ENCODE measurements around the gene SHOX.

Gene SHOX

DNA sequence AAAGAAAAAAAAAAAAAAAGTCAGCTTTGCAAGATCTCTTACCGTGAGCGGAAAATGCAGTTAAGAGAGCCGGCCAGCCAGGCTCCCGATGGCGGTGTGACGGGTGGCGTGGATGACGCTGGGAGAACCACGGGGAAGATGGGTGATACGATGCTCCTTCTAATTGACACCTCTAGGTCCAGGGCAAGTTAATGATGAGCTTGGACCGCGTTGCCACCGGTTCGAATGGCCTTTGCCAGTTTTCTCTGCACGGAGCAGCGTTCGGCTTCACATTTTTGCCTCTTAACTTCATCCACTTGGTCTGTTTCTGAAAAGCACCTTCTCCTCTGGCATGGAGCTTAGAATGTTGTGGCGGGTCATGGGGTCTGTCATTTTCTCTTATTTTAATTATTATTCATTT is 33.2 kb downstream of the SHOX start:
- DNase-seq, result no peak

- DNase-seq, result no peak
Measured at GRCh38 chrX:666762-667720, 36.5 kb downstream of the SHOX start.

DNA sequence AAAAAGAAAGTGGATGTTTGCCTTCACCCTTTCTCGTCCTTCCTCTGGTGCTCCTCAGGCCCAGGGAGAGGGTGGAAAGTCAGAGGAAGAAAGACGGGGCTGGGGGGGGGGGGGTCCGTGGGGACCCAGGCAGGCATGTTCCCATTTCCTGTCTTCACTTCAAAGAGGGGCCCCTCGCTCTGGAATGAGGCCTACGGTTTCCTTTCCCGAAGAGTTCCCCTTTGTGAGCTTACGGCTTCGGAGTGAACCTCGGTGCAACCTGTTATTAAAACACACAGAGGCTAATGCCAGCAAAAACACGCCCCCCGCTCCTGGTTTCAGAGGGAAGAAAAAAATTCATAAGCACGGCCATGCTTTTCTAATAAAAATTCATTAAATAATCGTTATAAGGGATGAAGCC is 40.1 kb downstream of the SHOX start:
- no peak for DNase-seq

GRCh38 chrX:672931-673330 is 42.3 kb downstream of the SHOX start:
- no peak for DNase-seq

DNA sequence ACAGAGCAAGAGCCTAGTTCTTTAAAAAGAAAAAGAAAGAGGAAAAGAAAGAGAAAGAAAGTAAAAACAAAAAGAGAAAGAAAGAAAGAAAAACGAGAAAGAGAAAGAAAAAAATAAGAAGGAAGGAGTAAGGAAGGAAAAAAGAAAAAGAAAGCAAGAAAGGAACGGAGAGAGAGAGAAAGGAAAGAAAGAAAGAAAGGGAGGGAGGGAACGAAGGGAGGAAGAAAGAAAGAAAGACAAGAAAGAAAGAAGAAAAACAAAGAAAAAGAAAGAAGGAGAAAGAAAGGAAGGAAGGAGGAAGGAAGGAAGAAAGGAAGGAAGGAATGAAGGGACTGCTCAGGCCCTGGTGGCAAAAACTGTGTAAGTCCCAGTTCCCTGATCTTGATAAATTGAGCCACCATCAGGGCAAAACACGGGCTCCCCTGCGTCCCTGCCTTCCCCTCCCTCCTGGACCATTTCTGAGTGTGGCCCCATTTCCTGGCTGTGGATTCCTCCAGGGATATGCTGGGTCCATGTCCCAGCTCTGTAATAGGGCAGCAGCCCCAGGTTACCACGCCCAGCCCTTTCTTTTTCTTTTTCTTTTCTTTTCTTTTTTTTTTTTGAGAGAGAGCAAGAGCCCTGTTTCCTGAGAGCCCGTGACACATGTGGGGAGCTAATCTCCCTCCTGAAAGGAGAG is 44.8 kb downstream of the SHOX start:
- no peak for DNase-seq

GRCh38 chrX:675955-676295 is 45.3 kb downstream of the SHOX start:
- no peak for DNase-seq

DNA sequence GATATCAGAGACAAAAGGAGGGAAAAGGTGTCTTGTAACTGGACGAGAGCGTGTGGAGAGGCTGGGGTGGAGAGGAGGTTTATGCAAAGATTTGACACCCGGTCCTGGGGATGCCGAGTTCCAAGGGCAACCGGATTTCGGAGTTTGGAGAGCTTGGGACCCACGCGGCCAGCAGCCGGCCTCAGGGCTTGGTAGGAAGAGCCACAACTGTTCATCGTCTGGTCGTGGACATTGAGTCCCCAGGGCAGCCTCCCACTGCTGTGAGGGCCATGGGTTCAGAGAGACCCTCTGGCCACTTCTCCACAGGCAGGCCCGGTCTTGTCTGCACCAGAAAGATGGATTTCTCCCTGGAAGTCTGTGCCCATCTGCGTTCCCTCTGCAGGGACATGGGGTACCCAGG is 46.8 kb downstream of the SHOX start:
- DNase-seq, result no peak

GRCh38 chrX:679291-679979 is 48.8 kb downstream of the SHOX start:
- no peak for DNase-seq

- no peak for DNase-seq
Measured at GRCh38 chrX:680062-680461, 49.5 kb downstream of the SHOX start.

GRCh38 chrX:681989-682388 is 51.4 kb downstream of the SHOX start:
- DNase-seq, result no peak

DNA sequence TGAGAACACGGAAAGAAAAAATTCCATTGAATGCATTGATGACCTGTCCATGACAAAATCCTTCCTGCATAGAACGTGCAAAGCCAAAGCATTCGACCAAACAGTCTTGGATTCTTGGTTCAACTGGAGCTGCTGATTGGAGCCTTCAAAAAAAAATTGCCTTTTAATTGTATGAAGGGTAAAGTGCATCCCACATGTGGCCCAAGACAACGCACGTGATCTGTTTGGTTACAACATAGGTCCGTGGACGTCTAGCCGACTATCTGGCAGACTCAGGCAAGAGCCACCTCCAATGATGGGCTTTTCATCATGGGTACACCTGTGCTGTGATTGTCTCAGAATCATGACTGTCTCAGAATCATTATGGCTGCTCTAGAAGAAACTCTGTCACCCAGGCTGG is 52.3 kb downstream of the SHOX start:
- no peak for DNase-seq

DNA sequence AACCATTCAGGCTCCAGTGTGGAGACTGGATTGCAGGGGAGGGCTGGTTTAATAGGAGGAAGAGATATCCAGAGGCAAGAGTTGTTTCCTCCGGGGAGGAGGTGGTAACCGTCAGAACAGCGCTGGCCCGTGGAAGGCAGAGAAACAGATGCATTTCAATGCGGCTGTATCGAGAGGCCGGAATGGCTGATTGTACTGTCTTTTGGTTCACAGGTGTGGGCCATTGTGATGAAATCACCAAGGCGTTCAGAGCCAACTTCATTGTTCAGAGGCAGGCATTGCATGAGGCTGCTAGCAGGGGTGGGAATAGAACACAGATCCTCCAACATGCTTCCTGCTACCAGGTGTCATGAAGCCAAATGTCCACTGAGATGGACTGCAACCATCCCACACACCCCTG is 53.0 kb downstream of the SHOX start:
- no peak for DNase-seq

DNA sequence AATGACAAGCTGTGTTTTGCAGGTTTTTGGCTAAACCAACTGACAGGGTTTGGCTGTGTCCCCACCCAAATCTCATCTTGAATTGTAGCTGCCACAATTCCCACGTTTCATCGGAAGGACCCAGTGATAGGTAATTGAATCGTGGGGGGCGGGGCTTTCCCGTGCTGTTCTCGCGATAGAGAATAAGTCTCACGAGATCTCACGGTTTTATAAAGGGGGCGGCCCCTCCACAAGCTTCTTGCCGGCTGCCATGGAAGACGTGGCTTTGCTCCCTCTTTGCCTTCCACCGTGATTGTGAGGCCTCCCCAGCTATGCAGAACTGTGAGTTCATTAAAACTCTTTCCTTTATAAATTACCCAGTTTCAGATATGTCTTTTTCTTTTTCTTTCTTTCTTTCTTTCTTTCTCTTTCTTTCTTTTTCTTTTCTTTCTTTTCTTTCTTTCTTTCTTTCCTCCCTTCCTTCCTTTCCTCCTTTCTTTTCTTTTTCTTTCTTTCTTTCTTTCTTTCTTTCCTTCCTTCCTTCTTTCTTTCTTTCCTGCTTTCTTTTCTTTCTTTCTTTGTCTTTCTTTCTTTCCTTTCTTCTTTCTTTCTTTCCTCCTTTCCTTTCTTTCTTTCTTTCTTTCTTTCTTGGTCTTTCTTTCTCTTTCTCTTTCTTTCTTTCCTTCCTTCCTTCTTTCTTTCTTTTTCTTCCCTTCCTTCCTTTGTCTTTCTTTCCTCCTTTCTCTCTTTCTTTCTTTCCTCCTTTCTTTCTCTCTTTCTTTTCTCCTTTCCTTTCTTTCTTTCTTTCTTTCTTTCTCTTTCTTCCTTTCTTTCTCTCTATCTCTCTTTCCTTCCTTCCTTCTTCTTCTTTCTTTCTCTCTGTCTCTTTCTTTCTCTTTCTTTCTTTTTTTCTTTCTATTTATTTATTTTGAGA is 54.8 kb downstream of the SHOX start:
- no peak for DNase-seq

DNA sequence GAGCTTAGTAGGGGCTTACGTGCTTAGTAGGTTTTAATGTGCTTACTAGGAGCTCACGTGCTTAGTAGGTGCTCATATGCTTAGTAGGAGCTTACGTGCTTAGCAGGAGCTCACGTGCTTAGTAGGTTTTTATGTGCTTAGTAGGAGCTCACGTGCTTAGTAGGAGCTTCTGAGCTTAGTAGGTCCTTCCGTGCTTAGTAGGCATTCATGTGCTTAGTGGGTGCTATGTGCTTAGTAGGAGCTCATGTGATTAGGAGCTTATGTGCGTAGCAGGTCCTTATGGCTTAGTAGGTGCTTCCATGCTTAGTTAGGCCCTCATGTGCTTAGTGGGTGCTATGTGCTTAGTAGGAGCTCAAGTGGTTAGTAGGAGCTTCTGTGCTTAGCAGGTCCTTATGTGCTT is 59.4 kb downstream of the SHOX start:
- no peak for DNase-seq

DNA sequence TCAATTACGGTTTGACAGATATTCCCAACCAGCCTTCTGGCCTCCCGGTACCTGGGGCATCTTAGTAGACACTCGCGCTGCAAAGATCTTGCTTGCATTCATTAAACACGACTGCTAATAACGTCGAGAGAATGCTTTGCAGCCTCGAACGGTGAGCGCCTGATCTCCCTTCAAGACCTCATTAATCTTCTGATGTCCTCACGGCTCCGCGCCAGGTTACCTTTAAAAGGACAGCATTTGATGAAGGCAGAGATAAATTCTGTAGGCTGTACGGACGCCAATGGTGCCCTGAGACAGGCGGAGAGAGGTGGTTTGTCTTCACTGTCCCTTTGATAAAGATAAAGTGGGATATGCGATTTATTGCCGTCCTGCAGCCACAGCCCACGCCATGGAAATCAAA is 64.2 kb downstream of the SHOX start:
- no peak for DNase-seq

DNA sequence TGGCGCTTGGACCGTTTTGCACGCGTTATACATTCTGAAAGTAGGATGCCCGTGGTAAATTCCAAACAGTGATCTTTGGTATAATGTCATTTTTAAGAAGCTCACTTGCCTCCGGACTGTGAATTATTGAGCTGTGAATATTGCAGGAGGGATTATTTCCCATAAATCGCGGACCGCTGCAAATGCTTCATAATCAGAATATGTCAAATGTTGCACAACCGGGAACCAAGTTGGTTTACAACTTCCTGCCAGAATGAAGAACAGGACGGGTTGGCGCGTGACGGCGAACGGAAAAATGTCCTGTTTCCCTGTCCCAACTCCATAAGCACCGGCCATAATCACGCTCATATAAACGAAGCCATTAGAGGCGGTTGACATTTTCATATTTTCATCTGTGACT is 67.6 kb downstream of the SHOX start:
- no peak for DNase-seq

- no peak for DNase-seq
Measured at GRCh38 chrX:700936-701335, 70.3 kb downstream of the SHOX start.

DNA sequence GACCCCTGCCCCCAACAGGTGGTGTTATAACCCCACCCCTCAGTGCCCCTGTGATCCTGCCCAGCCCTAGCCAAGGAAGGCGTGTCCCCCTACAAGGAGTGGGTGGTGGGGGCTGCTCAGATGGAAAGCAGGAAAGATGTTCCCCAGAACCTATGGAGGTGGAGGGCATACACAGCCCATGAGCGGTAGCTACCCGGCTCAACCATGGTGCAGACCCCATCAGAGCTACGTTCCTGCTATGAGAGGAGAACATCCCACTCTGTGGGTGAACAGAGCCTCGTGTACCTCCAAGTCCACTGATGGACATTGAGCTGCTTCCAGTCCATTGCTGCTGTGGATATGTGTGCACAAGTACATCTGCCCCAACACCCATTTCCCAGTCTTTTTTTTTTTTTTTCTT is 71.1 kb downstream of the SHOX start:
- no peak for DNase-seq

DNA sequence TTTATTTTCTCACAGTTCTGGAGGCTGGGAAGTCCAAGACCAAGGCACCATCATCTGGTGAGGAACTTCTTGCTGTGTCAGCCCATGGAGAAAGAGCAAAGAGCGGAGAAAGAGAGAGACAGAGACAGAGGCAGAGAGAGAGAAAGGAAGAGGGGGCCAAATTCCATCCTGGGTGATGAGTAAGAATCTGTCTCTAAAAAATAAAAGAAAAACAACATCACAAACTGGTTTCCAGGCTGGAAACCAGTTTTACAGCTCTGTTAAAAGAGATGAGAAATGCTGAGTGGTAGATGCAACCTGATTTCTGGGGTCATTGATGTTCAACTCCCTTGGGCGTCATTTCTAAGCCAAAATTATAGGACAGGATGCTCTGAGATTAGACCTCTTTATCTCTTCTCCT is 72.9 kb downstream of the SHOX start:
- DNase-seq, result no peak

DNA sequence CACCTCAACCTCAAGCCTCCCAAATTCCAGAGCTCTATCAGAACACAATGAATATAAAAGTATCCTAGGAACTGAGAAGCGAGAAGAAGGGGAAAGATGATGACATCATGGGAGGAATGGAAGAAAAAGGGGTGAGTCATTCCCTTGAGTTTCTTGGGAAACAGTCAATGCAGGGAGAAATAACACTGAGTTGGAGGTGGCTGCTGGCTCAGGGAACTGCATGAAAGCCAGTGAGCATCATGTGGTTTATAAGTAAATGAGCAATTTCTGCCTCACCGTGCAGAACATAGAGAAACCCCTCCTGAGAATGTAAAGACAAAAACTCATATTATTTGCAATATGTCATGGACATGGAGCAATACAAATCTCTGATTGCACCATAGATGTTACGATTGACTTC is 73.3 kb downstream of the SHOX start:
- no peak for DNase-seq

Data from hypothalamus (tissue), 51 donors.